OCI-LY1 (cell line): Measurements from ENCODE around the gene PTPN2.

Experiments
- H2AFZ ChIP-seq: fragments of 200-600 bp; sonication (generic), shearing (Covaris generic); 2 replicates; pipeline ENCODE4 v1.6.0; 2014; ENCODE audit warnings: antibody characterized with exemption, mild to moderate bottlenecking, low read length
- H3F3A ChIP-seq: fragments of 200-600 bp; sonication (generic), shearing (Covaris generic); 2 replicates; pipeline ENCODE4 v1.6.0; 2014; ENCODE audit warnings: mild to moderate bottlenecking, antibody characterized with exemption, low read length, moderate library complexity; ENCODE audit not compliant: insufficient read depth
- H3K27ac ChIP-seq: fragments of 200-600 bp; sonication (generic); 2 replicates; pipeline ENCODE4 v1.5.1; 2014; ENCODE audit warnings: low read length, mixed run types, mild to moderate bottlenecking, low read depth; ENCODE audit not compliant: poor library complexity, severe bottlenecking
- H3K27me3 ChIP-seq: fragments of 200-600 bp; sonication (generic); 2 replicates; pipeline ENCODE4 v1.6.0; 2014; ENCODE audit warnings: antibody characterized with exemption, mild to moderate bottlenecking, low read length, moderate library complexity; ENCODE audit not compliant: insufficient read depth
- H3K36me3 ChIP-seq: fragments of 200-600 bp; sonication (generic); 2 replicates; pipeline ENCODE4 v1.6.1; 2014; ENCODE audit warnings: mild to moderate bottlenecking, antibody characterized with exemption, low read length, moderate library complexity, mixed read lengths; ENCODE audit not compliant: insufficient read depth
- H3K4me1 ChIP-seq: fragments of 200-600 bp; sonication (generic); 2 replicates; pipeline ENCODE4 v1.5.1; 2014; ENCODE audit warnings: mild to moderate bottlenecking, low read length, moderate library complexity; ENCODE audit not compliant: insufficient read depth, severe bottlenecking
- H3K4me2 ChIP-seq: fragments of 200-600 bp; sonication (generic), shearing (Covaris generic); 2 replicates; pipeline ENCODE4 v1.6.1; 2014; ENCODE audit warnings: low read length
- H3K4me3 ChIP-seq: fragments of 200-600 bp; sonication (generic); 2 replicates; pipeline ENCODE4 v1.5.1; 2014; ENCODE audit warnings: low read length, low read depth, mild to moderate bottlenecking, mixed read lengths; ENCODE audit not compliant: poor library complexity, severe bottlenecking
- H3K79me2 ChIP-seq: fragments of 200-600 bp; shearing (Covaris generic); 2 replicates; pipeline ENCODE4 v1.6.1; 2016; ENCODE audit warnings: mixed run types, low read length, mixed read lengths; ENCODE audit not compliant: insufficient read depth
- H3K9ac ChIP-seq: fragments of 200-600 bp; sonication (generic), shearing (Covaris generic); 2 replicates; pipeline ENCODE4 v1.6.1; 2014; ENCODE audit warnings: mild to moderate bottlenecking, low read length, mixed read lengths
- H3K9me2 ChIP-seq: fragments of 200-600 bp; sonication (generic), shearing (Covaris generic); 2 replicates; pipeline ENCODE4 v1.6.1; 2014; ENCODE audit warnings: low read depth, mild to moderate bottlenecking, low read length, mixed read lengths
- H3K9me3 ChIP-seq: fragments of 200-600 bp; shearing (Covaris generic); 2 replicates; pipeline ENCODE4 v1.6.1; 2014; ENCODE audit warnings: low read length, mixed read lengths
- H4K20me1 ChIP-seq: fragments of 200-600 bp; sonication (generic), shearing (Covaris generic); 2 replicates; pipeline ENCODE4 v1.6.0; 2016; ENCODE audit warnings: mild to moderate bottlenecking, low read length; ENCODE audit not compliant: insufficient read depth
- EZH2 ChIP-seq: fragments of 200-600 bp; sonication (generic), shearing (Covaris generic); IDR thresholded peaks from 2 replicates; pipeline ENCODE4 v1.8.0; 2017; ENCODE audit warnings: borderline replicate concordance, mixed run types, mild to moderate bottlenecking, antibody characterized with exemption, low read length, moderate library complexity, mixed read lengths
- TF ChIP-seq, protein P1 (sequence below): fragments of 200-600 bp; sonication (generic), shearing (Covaris generic); IDR thresholded peaks from 2 replicates; pipeline ENCODE4 v1.5.1; 2017; ENCODE audit warnings: mild to moderate bottlenecking, antibody characterized with exemption, low read length, moderate library complexity, mixed read lengths

The PTPN2 gene

DNA sequence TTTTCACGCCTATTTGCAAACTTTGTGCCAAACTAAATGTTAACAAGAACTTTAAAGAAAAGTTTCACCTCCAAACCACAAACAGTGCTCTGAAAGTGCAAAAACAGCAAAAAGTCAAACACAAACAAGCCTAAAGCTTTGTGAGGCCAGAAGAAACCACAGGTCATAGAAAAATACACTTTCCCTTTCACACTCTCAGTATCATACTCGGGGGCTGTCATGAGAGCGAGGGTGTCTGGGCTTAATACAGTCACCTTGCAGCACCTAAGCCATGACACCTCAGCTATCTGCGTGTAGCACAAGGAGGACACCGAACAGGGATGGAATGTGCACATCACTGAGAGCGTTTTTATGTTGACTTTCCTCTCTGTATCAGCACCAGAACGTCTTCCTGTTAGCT is 37.1 kb upstream of the PTPN2 start:
- no peaks in the 10 kb centered on the region for H3K79me2 ChIP-seq
- no peaks in the 10 kb centered on the region for H3K9me2 ChIP-seq
- H3K27me3 ChIP-seq, result no peaks in the 10 kb centered on the region
- no peaks in the 10 kb centered on the region for H3K36me3 ChIP-seq
- no peak overlapping the region for H2AFZ ChIP-seq
- 0 out of 2 replicates have a peak overlapping the region, but pooled peaks have one; percentile 0 for H3K4me2 ChIP-seq
- H4K20me1 ChIP-seq, result no peaks in the 10 kb centered on the region
- no peak overlapping the region for H3K4me3 ChIP-seq
- no peak overlapping the region for H3K9ac ChIP-seq
- H3F3A ChIP-seq, result no peaks in the 10 kb centered on the region
- no peaks in the 10 kb centered on the region for H3K4me1 ChIP-seq
- H3K27ac ChIP-seq, result no peak overlapping the region
- H3K9me3 ChIP-seq, result no peaks in the 10 kb centered on the region
- no peak for TF ChIP-seq EZH2
- TF ChIP-seq, protein P1, sequence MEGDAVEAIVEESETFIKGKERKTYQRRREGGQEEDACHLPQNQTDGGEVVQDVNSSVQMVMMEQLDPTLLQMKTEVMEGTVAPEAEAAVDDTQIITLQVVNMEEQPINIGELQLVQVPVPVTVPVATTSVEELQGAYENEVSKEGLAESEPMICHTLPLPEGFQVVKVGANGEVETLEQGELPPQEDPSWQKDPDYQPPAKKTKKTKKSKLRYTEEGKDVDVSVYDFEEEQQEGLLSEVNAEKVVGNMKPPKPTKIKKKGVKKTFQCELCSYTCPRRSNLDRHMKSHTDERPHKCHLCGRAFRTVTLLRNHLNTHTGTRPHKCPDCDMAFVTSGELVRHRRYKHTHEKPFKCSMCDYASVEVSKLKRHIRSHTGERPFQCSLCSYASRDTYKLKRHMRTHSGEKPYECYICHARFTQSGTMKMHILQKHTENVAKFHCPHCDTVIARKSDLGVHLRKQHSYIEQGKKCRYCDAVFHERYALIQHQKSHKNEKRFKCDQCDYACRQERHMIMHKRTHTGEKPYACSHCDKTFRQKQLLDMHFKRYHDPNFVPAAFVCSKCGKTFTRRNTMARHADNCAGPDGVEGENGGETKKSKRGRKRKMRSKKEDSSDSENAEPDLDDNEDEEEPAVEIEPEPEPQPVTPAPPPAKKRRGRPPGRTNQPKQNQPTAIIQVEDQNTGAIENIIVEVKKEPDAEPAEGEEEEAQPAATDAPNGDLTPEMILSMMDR, result no peak

DNA sequence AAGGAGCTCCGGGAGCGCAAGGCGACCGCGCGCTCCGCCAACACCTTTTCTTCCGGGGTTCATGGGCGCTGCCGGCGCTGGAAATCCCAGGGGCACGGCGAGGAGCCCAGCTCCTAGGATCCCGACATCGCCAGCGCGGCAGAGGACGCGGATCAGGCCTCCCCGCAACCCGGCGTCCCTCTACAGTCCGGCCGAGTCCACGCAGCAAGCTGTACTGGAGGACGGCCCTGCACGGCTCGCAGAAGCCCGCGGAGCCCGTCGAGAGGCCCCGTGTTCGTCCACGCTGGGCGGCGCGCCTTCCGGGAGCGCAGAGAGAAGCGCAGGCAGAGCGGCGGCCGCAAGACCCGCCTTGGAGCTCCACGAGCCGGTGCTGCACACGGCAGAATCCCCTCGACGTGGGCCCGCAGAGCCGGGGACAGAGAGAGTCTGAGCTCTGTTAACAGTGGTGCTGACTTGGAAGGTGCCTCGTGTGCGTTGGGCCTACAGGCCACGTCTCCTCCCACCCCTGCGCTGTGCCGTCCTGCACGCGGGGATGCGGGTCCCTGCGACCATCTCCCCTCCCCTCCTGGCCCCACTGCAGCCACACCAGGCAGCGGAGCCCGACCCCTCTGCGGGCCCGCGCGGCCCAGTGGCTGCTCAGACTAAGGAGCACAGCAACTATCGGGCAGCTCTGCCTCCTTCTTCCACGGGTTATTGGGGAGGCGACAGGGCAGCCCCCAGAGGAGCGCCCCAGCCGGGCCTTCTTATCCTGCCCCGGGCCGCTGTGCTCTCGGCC is 28.1 kb upstream of the PTPN2 start:
- H3K9ac ChIP-seq, result no peak overlapping the region
- no peak overlapping the region for H3K4me3 ChIP-seq
- H3K9me3 ChIP-seq, result peaks cover 4% of the 10 kb centered on the region; the same call in 1 of the 2 replicates
- no peak for TF ChIP-seq EZH2
- TF ChIP-seq, protein P1, result no peak
- H3K9me2 ChIP-seq, result no peaks in the 10 kb centered on the region
- no peaks in the 10 kb centered on the region for H3F3A ChIP-seq
- H2AFZ ChIP-seq, result no peak overlapping the region
- no peak overlapping the region for H3K4me2 ChIP-seq
- no peak overlapping the region for H3K27ac ChIP-seq
- peaks cover 10% of the 10 kb centered on the region for H3K4me1 ChIP-seq
- H3K36me3 ChIP-seq, result no peaks in the 10 kb centered on the region; the same call in 1 of the 2 replicates
- H3K27me3 ChIP-seq, result 0 out of 2 replicates have a peak, but pooled peaks cover 6% of the 10 kb centered on the region
- no peaks in the 10 kb centered on the region for H3K79me2 ChIP-seq
- no peaks in the 10 kb centered on the region for H4K20me1 ChIP-seq

DNA sequence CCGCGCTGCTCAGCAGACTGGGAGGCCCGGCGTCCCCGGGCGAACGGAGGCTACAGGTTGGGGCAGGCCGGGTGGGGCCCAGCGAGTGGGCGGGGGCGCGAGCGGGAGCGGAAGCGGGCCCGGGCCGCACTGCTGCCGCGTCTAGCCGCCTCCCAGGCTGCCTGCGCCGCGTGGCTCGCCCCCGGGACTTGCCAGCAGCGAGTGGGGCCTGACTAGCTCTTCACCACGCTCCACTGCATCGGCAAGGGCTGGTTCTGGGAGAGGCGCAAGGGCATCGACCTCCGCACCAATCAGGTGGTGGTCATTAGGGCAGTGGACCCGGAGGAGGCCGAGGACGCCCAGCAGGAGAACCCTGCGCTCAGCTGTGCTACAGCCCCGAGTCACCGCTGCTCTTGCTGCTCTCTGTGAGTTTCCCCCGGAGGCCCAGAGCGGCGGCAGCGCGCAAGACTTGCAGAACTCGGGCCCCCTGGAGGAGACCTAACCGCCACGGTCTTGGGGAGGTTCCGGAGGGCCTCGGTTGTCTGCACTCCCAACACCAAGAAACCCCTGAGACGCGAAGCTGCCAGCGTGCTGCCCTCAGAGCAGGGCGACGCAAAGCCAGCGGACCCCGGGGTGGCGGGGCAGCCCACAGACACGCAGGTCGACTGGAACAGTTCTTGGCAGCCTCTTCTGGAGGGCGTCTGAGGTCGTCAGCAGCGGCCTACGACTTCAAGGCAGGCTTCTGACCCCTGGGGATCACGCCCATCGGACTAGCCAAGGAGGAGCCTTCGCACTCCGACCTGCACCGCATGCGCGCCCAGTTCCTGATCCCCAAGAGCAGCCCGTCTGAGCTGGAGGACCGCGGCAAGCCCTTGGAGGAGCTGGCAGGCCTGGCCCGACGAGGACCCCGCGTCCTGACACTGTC is 27.2 kb upstream of the PTPN2 start:
- TF ChIP-seq, protein P1, result no peak
- TF ChIP-seq EZH2, result no peak
- Histone ChIP-seq H3K36me3 (no peaks in the 10 kb centered on the region; the same call in 1 of the 2 replicates), H3K4me1 (peaks cover 10% of the 10 kb centered on the region), H3K4me3 (peak overlapping the region; percentile 44), H3K9me2 (no peaks in the 10 kb centered on the region), H3K4me2 (peak overlapping the region; percentile 53), H4K20me1 (no peaks in the 10 kb centered on the region), H3K79me2 (no peaks in the 10 kb centered on the region), H3K27me3 (peaks cover 14% of the 10 kb centered on the region; the same call in 1 of the 2 replicates), H3F3A (no peaks in the 10 kb centered on the region), H3K27ac (no peak overlapping the region), H3K9me3 (peaks cover 4% of the 10 kb centered on the region; the same call in 1 of the 2 replicates), H3K9ac (no peak overlapping the region; the same call in 1 of the 2 replicates), H2AFZ (no peak overlapping the region)
